Measurements from ENCODE around the gene C18orf63.

DNA sequence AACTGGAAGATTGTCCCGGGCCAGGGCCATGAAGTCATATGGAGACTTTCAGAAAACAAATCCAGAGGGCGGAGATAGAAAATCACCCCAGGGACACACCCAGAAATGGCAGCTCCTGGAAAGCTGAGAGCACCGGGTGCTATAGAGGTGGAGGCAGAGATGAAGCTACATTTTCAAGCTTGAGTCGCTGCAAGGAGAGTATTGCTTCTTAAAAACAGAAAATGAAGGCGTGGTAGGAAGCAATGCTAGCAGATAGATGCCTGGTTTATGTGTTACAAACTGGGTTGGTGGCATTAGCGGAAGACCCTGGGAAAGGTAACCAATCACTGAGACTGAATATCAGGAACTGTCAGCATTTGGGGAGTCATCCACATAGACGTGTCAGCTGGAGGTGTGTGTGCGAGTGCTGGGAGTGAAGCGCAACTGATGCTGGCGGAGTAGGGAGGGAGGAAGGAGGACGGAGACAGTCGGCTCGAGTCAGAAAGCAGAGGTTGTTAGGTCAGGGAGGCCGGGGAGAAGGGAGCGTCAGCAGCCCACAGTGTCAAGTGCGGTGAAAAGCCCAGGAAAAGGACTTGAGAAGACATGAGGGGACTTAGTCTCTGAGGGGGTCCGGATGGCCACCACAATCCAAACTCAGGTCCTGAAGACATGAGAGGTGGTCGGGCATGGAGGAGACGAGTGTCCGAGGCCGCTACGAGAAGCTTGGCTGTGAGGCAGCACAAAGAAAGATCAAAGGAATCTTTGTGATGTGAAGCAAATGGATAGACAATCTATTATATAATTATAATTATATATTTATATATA is 45.4 kb downstream of the C18orf63 start:
- TF ChIP-seq POLR2A (IDR thresholded peaks at IDR 0.05) = no peak
- TF ChIP-seq, protein P1, sequence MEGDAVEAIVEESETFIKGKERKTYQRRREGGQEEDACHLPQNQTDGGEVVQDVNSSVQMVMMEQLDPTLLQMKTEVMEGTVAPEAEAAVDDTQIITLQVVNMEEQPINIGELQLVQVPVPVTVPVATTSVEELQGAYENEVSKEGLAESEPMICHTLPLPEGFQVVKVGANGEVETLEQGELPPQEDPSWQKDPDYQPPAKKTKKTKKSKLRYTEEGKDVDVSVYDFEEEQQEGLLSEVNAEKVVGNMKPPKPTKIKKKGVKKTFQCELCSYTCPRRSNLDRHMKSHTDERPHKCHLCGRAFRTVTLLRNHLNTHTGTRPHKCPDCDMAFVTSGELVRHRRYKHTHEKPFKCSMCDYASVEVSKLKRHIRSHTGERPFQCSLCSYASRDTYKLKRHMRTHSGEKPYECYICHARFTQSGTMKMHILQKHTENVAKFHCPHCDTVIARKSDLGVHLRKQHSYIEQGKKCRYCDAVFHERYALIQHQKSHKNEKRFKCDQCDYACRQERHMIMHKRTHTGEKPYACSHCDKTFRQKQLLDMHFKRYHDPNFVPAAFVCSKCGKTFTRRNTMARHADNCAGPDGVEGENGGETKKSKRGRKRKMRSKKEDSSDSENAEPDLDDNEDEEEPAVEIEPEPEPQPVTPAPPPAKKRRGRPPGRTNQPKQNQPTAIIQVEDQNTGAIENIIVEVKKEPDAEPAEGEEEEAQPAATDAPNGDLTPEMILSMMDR (IDR thresholded peaks at IDR 0.05) = no peak

All from transverse colon (tissue), 3 donors.